ENCODE results near the gene MOSMO.

MOSMO gene

GRCh38 chr16:21987498-21987897, 20.4 kb upstream of the MOSMO start:
- Mint-ChIP-seq H3K36me3 (ENCODE audit: low read depth) (peaks cover 24% of the 10 kb centered on the region), H3K27ac (no peak overlapping the region), H3K27me3 (ENCODE audit: low read depth, poor library complexity) (peaks cover under 1% of the 10 kb centered on the region), H3K9me3 (no peaks in the 10 kb centered on the region), H3K4me3 (no peak overlapping the region), H3K4me1 (peaks cover 19% of the 10 kb centered on the region)
- DNase-seq = no peak
- no peak for TF ChIP-seq CTCF (IDR thresholded peaks at IDR 0.05)

- no peaks in the 10 kb centered on the region for H3K9me3 Mint-ChIP-seq
- H3K4me1 Mint-ChIP-seq = peaks cover 19% of the 10 kb centered on the region
- no peak overlapping the region for H3K4me3 Mint-ChIP-seq
- peaks cover 7% of the 10 kb centered on the region for H3K27me3 Mint-ChIP-seq (ENCODE audit: low read depth, poor library complexity)
- H3K36me3 Mint-ChIP-seq (ENCODE audit: low read depth) = peaks cover 11% of the 10 kb centered on the region
- no peak for TF ChIP-seq CTCF (IDR thresholded peaks at IDR 0.05)
- DNase-seq = no peak
- H3K27ac Mint-ChIP-seq = no peak overlapping the region
These were observed 18.8 kb upstream of the MOSMO start for GRCh38 chr16:21989133-21989532.

- peaks cover 9% of the 10 kb centered on the region for H3K36me3 Mint-ChIP-seq (ENCODE audit: low read depth)
- H3K9me3 Mint-ChIP-seq = no peaks in the 10 kb centered on the region
- no peak for TF ChIP-seq CTCF (IDR thresholded peaks at IDR 0.05)
- no peak overlapping the region for H3K4me3 Mint-ChIP-seq
- no peak for DNase-seq
- peaks cover 7% of the 10 kb centered on the region for H3K27me3 Mint-ChIP-seq (ENCODE audit: low read depth, poor library complexity)
- H3K27ac Mint-ChIP-seq = no peak overlapping the region
- peaks cover 19% of the 10 kb centered on the region for H3K4me1 Mint-ChIP-seq
These were observed 18.2 kb upstream of the MOSMO start for GRCh38 chr16:21989751-21990150.

GRCh38 chr16:21990381-21990944, 17.4 kb upstream of the MOSMO start:
- H3K9me3 Mint-ChIP-seq = no peaks in the 10 kb centered on the region
- no peak for DNase-seq
- H3K4me3 Mint-ChIP-seq = no peak overlapping the region
- H3K27me3 Mint-ChIP-seq (ENCODE audit: low read depth, poor library complexity) = peaks cover 7% of the 10 kb centered on the region
- H3K36me3 Mint-ChIP-seq (ENCODE audit: low read depth) = peaks cover 7% of the 10 kb centered on the region
- no peak for TF ChIP-seq CTCF (IDR thresholded peaks at IDR 0.05)
- H3K27ac Mint-ChIP-seq = no peak overlapping the region
- H3K4me1 Mint-ChIP-seq = peaks cover 19% of the 10 kb centered on the region

GRCh38 chr16:21991621-21992020, 16.3 kb upstream of the MOSMO start:
- no peak overlapping the region for H3K27ac Mint-ChIP-seq
- H3K36me3 Mint-ChIP-seq (ENCODE audit: low read depth) = peaks cover 3% of the 10 kb centered on the region
- H3K27me3 Mint-ChIP-seq (ENCODE audit: low read depth, poor library complexity) = peaks cover 11% of the 10 kb centered on the region
- no peaks in the 10 kb centered on the region for H3K9me3 Mint-ChIP-seq
- peaks cover 19% of the 10 kb centered on the region for H3K4me1 Mint-ChIP-seq
- no peak for DNase-seq
- TF ChIP-seq CTCF (IDR thresholded peaks at IDR 0.05) = no peak
- H3K4me3 Mint-ChIP-seq = no peak overlapping the region

- DNase-seq = no peak
- H3K9me3 Mint-ChIP-seq = no peaks in the 10 kb centered on the region
- no peak overlapping the region for H3K4me3 Mint-ChIP-seq
- peaks cover 23% of the 10 kb centered on the region for H3K27me3 Mint-ChIP-seq (ENCODE audit: low read depth, poor library complexity)
- H3K36me3 Mint-ChIP-seq (ENCODE audit: low read depth) = no peaks in the 10 kb centered on the region
- no peak for TF ChIP-seq CTCF (IDR thresholded peaks at IDR 0.05)
- peaks cover 18% of the 10 kb centered on the region for H3K4me1 Mint-ChIP-seq
- no peak overlapping the region for H3K27ac Mint-ChIP-seq
These were observed 12.9 kb upstream of the MOSMO start for GRCh38 chr16:21994856-21995465.
